Measurements from ENCODE around the gene PRR15. TPM values are rescaled to one million over a fixed set of nuclear protein-coding genes. Genes with fewer than 3 reads are reported as not detected.

PRR15 gene
- polyA plus RNA-seq, 1 donor from 2014 or later, result not detected

GRCh38 chr7:29612596-29612995, 49.0 kb downstream of the PRR15 start:
- H3K9me2 ChIP-seq (ENCODE audit: insufficient read depth, low read length), result no peaks in the 10 kb centered on the region
- H4K20me1 ChIP-seq (ENCODE audit: insufficient read depth), result no peaks in the 10 kb centered on the region
- H3K36me3 ChIP-seq (ENCODE audit: insufficient read depth, low read length), result no peaks in the 10 kb centered on the region
- no peak overlapping the region for H3K4me2 ChIP-seq (ENCODE audit: low read length)
- H3K9ac ChIP-seq (ENCODE audit: low read length), result no peak overlapping the region
- H3K9me3 ChIP-seq (ENCODE audit: low read length), result peaks cover 4% of the 10 kb centered on the region
- H3K4me3 ChIP-seq (ENCODE audit: low read length), result no peak overlapping the region
- TF ChIP-seq CTCF (IDR thresholded peaks at IDR 0.05; ENCODE audit: poor library complexity, severe bottlenecking), result no peak
- no peak for TF ChIP-seq POLR2AphosphoS5 (IDR thresholded peaks at IDR 0.05)
- TF ChIP-seq RAD21 (conservative IDR thresholded peaks at IDR 0.05), result no peak
- TF ChIP-seq MXI1 (conservative IDR thresholded peaks at IDR 0.05; ENCODE audit: poor library complexity, severe bottlenecking), result no peak
- TF ChIP-seq REST (IDR thresholded peaks at IDR 0.05; ENCODE audit: borderline replicate concordance), result no peak
- TF ChIP-seq TAF1 (IDR thresholded peaks at IDR 0.05; ENCODE audit: low read depth), result no peak
- TF ChIP-seq SMC3 (conservative IDR thresholded peaks at IDR 0.05; ENCODE audit: poor library complexity), result no peak
- TF ChIP-seq EP300 (conservative IDR thresholded peaks at IDR 0.05; ENCODE audit: poor library complexity, severe bottlenecking), result no peak
- TF ChIP-seq EZH2 (IDR thresholded peaks at IDR 0.05; ENCODE audit: borderline replicate concordance, insufficient read depth, low read length, poor library complexity, severe bottlenecking), result no peak
- no peaks in the 10 kb centered on the region for H3K79me2 ChIP-seq (replicated peaks; ENCODE audit: insufficient read depth, low read length)
- H2AFZ ChIP-seq (ENCODE audit: low read depth, low read length), result no peak overlapping the region
- no peak overlapping the region for H3K27ac ChIP-seq (ENCODE audit: low read length)
- H3F3A ChIP-seq (ENCODE audit: insufficient read depth, low read length, poor library complexity, severe bottlenecking), result no peaks in the 10 kb centered on the region
- H3K27me3 ChIP-seq (ENCODE audit: insufficient read depth, low read depth, low read length), result no peaks in the 10 kb centered on the region

- no peak overlapping the region for H2AFZ ChIP-seq (ENCODE audit: low read depth, low read length)
- peaks cover 4% of the 10 kb centered on the region for H3K9me3 ChIP-seq (ENCODE audit: low read length)
- no peak overlapping the region for H3K4me2 ChIP-seq (ENCODE audit: low read length)
- H3K4me3 ChIP-seq (ENCODE audit: low read length), result no peak overlapping the region
- H3K27ac ChIP-seq (ENCODE audit: low read length), result no peak overlapping the region
- no peak overlapping the region for H3K9ac ChIP-seq (ENCODE audit: low read length)
- H3K9me2 ChIP-seq (ENCODE audit: insufficient read depth, low read length), result no peaks in the 10 kb centered on the region
- TF ChIP-seq EP300 (conservative IDR thresholded peaks at IDR 0.05; ENCODE audit: poor library complexity, severe bottlenecking) (no peak), TAF1 (IDR thresholded peaks at IDR 0.05; ENCODE audit: low read depth) (no peak), EZH2 (IDR thresholded peaks at IDR 0.05; ENCODE audit: borderline replicate concordance, insufficient read depth, low read length, poor library complexity, severe bottlenecking) (no peak), CTCF (IDR thresholded peaks at IDR 0.05; ENCODE audit: poor library complexity, severe bottlenecking) (no peak), MXI1 (conservative IDR thresholded peaks at IDR 0.05; ENCODE audit: poor library complexity, severe bottlenecking) (no peak), REST (IDR thresholded peaks at IDR 0.05; ENCODE audit: borderline replicate concordance) (no peak), SMC3 (conservative IDR thresholded peaks at IDR 0.05; ENCODE audit: poor library complexity) (no peak), RAD21 (conservative IDR thresholded peaks at IDR 0.05) (no peak)
- no peaks in the 10 kb centered on the region for H3K36me3 ChIP-seq (ENCODE audit: insufficient read depth, low read length)
- H3F3A ChIP-seq (ENCODE audit: insufficient read depth, low read length, poor library complexity, severe bottlenecking), result no peaks in the 10 kb centered on the region
- no peaks in the 10 kb centered on the region for H4K20me1 ChIP-seq (ENCODE audit: insufficient read depth)
- H3K79me2 ChIP-seq (replicated peaks; ENCODE audit: insufficient read depth, low read length), result no peaks in the 10 kb centered on the region
- no peaks in the 10 kb centered on the region for H3K27me3 ChIP-seq (ENCODE audit: insufficient read depth, low read depth, low read length)
Observed at GRCh38 chr7:29613100-29613499, 49.5 kb downstream of the PRR15 start.

All from neural cell (in vitro differentiated cells).